SJSA1 (cell line): ENCODE data around the gene SERPINB11. TPM values are rescaled to one million over a fixed set of nuclear protein-coding genes. Genes with fewer than 3 reads are reported as not detected.
"Not testable (repeated sequence)": the region's sequence is repeated elsewhere in the genome, so short reads cannot be mapped to it uniquely, and the experiment has no call there.

Source experiments
- DNase-seq, 2 experiments: peaks; one replicate each; pipeline ENCODE4 v3.0.0-alpha.2; 2015 to 2020; ENCODE audit warnings: low spot score in 2 of 2, low read depth in 1 of 2
- H3K27ac ChIP-seq: fragments of 250-450 bp; sonication (Bioruptor Pico); 2 replicates; pipeline ENCODE4 v1.5.1; 2020; ENCODE audit warnings: mild to moderate bottlenecking, moderate library complexity
- H3K27me3 ChIP-seq: fragments of 250-450 bp; sonication (Bioruptor Pico); replicated peaks from 2 replicates; pipeline ENCODE4 v1.5.1; 2020; ENCODE audit warnings: mild to moderate bottlenecking, moderate library complexity
- H3K36me3 ChIP-seq: fragments of 250-450 bp; sonication (Bioruptor Pico); 2 replicates; pipeline ENCODE4 v1.5.1; 2020; ENCODE audit warnings: mild to moderate bottlenecking
- H3K4me1 ChIP-seq: fragments of 250-450 bp; sonication (Bioruptor Pico); replicated peaks from 2 replicates; pipeline ENCODE4 v1.6.1; 2021; ENCODE audit warnings: mild to moderate bottlenecking
- H3K4me3 ChIP-seq: fragments of 250-450 bp; sonication (Bioruptor Pico); 2 replicates; pipeline ENCODE4 v1.5.1; 2020; ENCODE audit warnings: mild to moderate bottlenecking
- H3K9me3 ChIP-seq: fragments of 250-450 bp; sonication (Bioruptor Pico); replicated peaks from 2 replicates; pipeline ENCODE4 v1.5.1; 2020; ENCODE audit warnings: mild to moderate bottlenecking
- total RNA-seq: library from RNA; depleted of rRNA; stranded (reverse); fragments of >200 nt; shearing (Covaris generic); gene quantifications from 2 replicates; pipeline ENCODE4 v1.2.3, GENCODE V29; 2014; rRNA removed

The SERPINB11 gene
- total RNA-seq, 1 experiment from 2014 or later, result not detected

GRCh38 chr18:63752636-63753035 is 49.9 kb downstream of the SERPINB11 start:
- no peak for DNase-seq
- H3K4me3 ChIP-seq, result no peak overlapping the region
- H3K27me3 ChIP-seq, result no peaks in the 10 kb centered on the region
- H3K36me3 ChIP-seq, result no peaks in the 10 kb centered on the region
- no peaks in the 10 kb centered on the region for H3K9me3 ChIP-seq
- H3K27ac ChIP-seq, result no peak overlapping the region
- no peaks in the 10 kb centered on the region for H3K4me1 ChIP-seq

- Histone ChIP-seq H3K9me3 (no peaks in the 10 kb centered on the region), H3K36me3 (no peaks in the 10 kb centered on the region)
These were observed 50.9 kb downstream of the SERPINB11 start for GRCh38 chr18:63753676-63754075.

DNA sequence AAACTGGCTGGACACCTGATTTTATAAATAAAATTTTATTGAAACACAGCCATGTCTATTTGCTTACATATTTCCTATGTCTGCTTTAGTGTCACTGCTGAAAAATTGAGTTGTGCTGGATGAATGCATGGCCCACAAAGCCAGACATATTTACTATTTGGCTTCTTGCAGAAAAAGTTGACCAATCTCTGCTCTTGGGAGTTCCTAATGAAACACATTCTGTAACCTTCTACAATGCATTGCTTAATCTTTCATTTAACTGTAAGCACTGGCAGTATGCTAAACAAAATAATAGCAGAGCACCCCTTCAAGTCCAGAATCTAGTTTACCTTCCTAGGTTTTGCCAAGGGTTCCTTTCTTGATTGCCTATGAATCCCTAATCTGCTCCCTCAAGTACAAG is 54.8 kb downstream of the SERPINB11 start:
- Histone ChIP-seq H3K4me1 (no peaks in the 10 kb centered on the region), H3K27ac (no peak overlapping the region), H3K27me3 (no peaks in the 10 kb centered on the region), H3K9me3 (no peaks in the 10 kb centered on the region), H3K4me3 (no peak overlapping the region), H3K36me3 (no peaks in the 10 kb centered on the region)
- DNase-seq, result no peak

More at GRCh38 chr18:63753676-63754075, 50.9 kb downstream of the SERPINB11 start:
- Histone ChIP-seq H3K4me1 (no peaks in the 10 kb centered on the region), H3K27ac (no peak overlapping the region), H3K4me3 (no peak overlapping the region), H3K27me3 (no peaks in the 10 kb centered on the region)
- no peak for DNase-seq

DNA sequence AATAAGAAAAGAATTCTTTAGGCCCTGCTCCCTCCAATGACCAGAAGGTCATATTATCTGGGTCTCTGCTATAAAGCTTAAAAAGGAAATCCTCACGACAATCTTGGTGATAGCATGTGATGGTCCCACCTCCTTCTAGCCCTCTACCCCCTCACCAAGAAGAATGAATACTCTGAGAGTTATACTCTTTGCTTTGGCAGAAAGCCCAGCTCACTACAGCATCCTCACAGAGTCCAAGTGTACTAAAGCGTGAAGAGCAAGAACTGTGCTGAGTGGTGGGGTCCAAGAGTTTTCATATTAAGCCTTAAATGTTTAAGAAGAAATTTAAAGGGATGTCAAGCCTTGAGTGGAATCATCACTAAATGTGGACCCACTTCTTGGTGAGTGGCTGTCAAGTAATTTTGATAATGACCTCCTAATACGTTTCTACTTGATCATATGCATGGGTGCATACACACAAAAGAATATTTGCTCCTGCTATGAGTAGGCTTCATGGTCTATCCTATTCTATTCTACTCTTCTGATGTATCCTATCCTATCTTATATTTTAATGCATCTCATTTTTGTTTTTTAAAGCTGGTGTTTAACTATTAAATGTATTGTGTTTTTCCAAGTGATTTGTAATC is 56.0 kb downstream of the SERPINB11 start:
- H3K36me3 ChIP-seq, result no peaks in the 10 kb centered on the region
- H3K9me3 ChIP-seq, result no peaks in the 10 kb centered on the region
- H3K27ac ChIP-seq, result no peak overlapping the region
- H3K27me3 ChIP-seq, result no peaks in the 10 kb centered on the region
- no peaks in the 10 kb centered on the region for H3K4me1 ChIP-seq
- no peak overlapping the region for H3K4me3 ChIP-seq
- DNase-seq, result no peak

GRCh38 chr18:63759786-63760185 is 57.0 kb downstream of the SERPINB11 start:
- H3K9me3 ChIP-seq, H3K36me3 ChIP-seq, H3K27ac ChIP-seq, H3K4me1 ChIP-seq, DNase-seq, H3K4me3 ChIP-seq, H3K27me3 ChIP-seq: not testable (repeated sequence)

DNA sequence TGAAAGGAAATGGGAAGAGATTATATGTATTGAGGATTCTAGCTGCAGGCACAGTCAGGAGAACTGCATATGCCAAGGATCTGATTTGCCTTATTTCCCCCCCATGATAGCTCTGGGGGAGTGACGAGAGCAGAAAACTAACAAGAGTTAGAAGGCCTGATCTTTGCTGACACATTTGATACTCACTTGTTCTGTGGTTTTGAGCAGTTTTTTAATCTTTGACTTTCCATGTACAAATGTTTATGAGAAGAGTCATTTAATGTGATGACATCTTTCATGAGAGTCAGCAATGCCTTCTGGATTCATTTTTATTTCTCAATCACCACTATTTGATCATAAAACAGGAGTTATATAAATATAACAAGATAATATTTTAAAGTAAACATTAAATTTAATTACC is 59.8 kb downstream of the SERPINB11 start:
- Histone ChIP-seq H3K36me3 (no peaks in the 10 kb centered on the region), H3K9me3 (no peaks in the 10 kb centered on the region), H3K4me3 (no peak overlapping the region), H3K27ac (no peak overlapping the region), H3K4me1 (no peaks in the 10 kb centered on the region), H3K27me3 (no peaks in the 10 kb centered on the region)
- no peak for DNase-seq

DNA sequence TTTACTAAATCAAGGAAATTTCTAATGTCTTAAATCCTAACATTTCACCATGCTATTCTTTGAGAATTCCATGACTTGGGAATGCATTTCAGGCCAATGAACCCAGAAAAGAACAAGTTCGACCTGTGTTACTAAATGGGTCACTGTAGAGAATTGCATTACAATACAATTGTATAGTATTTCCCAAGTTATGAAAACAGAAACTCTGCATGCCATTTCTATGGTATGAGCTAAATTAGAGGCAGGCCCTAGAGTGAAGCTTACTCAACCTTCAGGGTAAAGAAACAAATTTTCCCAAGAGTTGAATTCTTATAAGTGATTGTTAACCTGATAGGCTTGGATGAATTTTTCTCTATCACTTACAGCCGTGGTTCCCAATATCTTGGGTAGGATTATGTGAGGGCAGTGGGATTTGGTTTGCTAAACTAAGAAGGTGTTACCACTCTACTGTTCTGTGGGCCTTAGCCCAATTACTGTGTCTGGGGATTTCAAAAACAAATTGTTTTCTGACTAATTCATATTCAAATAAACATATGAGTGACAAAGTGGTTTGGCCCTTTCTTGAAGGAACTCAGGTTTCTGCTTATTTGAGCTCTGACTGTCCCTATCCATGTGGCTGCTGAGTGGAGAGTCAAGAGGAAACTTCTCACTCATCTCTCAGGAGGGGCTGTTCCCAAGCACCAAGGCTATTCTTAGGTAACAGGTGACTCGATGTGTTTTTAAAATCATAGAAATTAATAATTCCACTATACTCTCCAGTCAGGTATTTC is 61.3 kb downstream of the SERPINB11 start:
- no peak for DNase-seq
- no peaks in the 10 kb centered on the region for H3K9me3 ChIP-seq
- H3K27ac ChIP-seq, result no peak overlapping the region
- H3K4me3 ChIP-seq, result no peak overlapping the region
- no peaks in the 10 kb centered on the region for H3K27me3 ChIP-seq
- no peaks in the 10 kb centered on the region for H3K36me3 ChIP-seq
- no peaks in the 10 kb centered on the region for H3K4me1 ChIP-seq

- Histone ChIP-seq H3K4me3 (no peak overlapping the region), H3K36me3 (no peaks in the 10 kb centered on the region), H3K4me1 (no peaks in the 10 kb centered on the region), H3K27me3 (no peaks in the 10 kb centered on the region), H3K9me3 (no peaks in the 10 kb centered on the region), H3K27ac (no peak overlapping the region)
- DNase-seq, result no peak
These were observed 63.1 kb downstream of the SERPINB11 start for GRCh38 chr18:63765837-63766236.

Other genes with a start within 250 kb of the SERPINB11 start
- gene SERPINB5, start 226.0 kb upstream of the SERPINB11 start, total RNA-seq, result not detected in 2 replicates
- gene SERPINB12, start 160.6 kb upstream of the SERPINB11 start, total RNA-seq, result not detected in 2 replicates
- gene SERPINB13, start 115.6 kb upstream of the SERPINB11 start, total RNA-seq, result not detected in 2 replicates
- 0.26 TPM in 1 of 2 replicates, not detected in the other for gene SERPINB4, start 58.7 kb upstream of the SERPINB11 start, total RNA-seq
- gene SERPINB3, start 41.1 kb upstream of the SERPINB11 start, total RNA-seq, result not detected in 2 replicates
- 5.8 and 8.5 TPM in 2 replicates for gene SERPINB7, start 72.5 kb downstream of the SERPINB11 start, total RNA-seq
- gene SERPINB2, start 184.7 kb downstream of the SERPINB11 start, total RNA-seq, result 0.74 TPM in 1 of 2 replicates, not detected in the other
- gene SERPINB10, start 205.0 kb downstream of the SERPINB11 start, total RNA-seq, result 1.7 TPM in 1 of 2 replicates, not detected in the other
- 0.53 and 1.00 TPM in 2 replicates for gene HMSD, start 246.3 kb downstream of the SERPINB11 start, total RNA-seq